HL-60 (cell line): ENCODE measurements around the gene TLR5.

Source experiments
- DNase-seq, 2 experiments: peaks; one replicate each; pipeline ENCODE4 v3.0.0-alpha.2; 2010 to 2020; ENCODE audit warnings: low read depth in 1 of 2, low spot score in 1 of 2
- H3K27ac ChIP-seq: fragments of 250-450 bp; sonication (Bioruptor Pico); replicated peaks from 2 replicates; pipeline ENCODE4 v1.5.1; 2020; ENCODE audit warnings: mild to moderate bottlenecking, moderate library complexity
- H3K27me3 ChIP-seq: fragments of 250-450 bp; sonication (Bioruptor Pico); 2 replicates; pipeline ENCODE4 v1.5.1; 2021; ENCODE audit warnings: mild to moderate bottlenecking, moderate library complexity; ENCODE audit not compliant: insufficient read depth, poor library complexity, severe bottlenecking
- H3K4me3 ChIP-seq: replicated peaks from 2 replicates; pipeline ENCODE4 v1.5.1; 2011; ENCODE audit warnings: mild to moderate bottlenecking, control low read depth, low read length; ENCODE audit not compliant: insufficient read depth
- GABPA ChIP-seq: IDR thresholded peaks from 2 replicates; pipeline ENCODE4 v1.6.1; 2012; ENCODE audit warnings: low read depth
- POLR2AphosphoS5 ChIP-seq: IDR thresholded peaks from 2 replicates; pipeline ENCODE4 v1.6.1; 2012; ENCODE audit warnings: low read depth
- SPI1 ChIP-seq: IDR thresholded peaks from 2 replicates; pipeline ENCODE4 v1.6.1; 2012; ENCODE audit warnings: low read depth, mild to moderate bottlenecking, borderline replicate concordance
- TF ChIP-seq, protein P1 (sequence below): IDR thresholded peaks from 2 replicates; pipeline ENCODE4 v1.6.1; 2012; ENCODE audit warnings: low read depth; ENCODE audit not compliant: insufficient replicate concordance
- TF ChIP-seq, protein P2 (sequence below): IDR thresholded peaks from one replicate; pipeline ENCODE4 v1.5.1; 2011; ENCODE audit warnings: low read length, control low read depth, inconsistent platforms; ENCODE audit not compliant: insufficient read depth

Gene TLR5

DNA sequence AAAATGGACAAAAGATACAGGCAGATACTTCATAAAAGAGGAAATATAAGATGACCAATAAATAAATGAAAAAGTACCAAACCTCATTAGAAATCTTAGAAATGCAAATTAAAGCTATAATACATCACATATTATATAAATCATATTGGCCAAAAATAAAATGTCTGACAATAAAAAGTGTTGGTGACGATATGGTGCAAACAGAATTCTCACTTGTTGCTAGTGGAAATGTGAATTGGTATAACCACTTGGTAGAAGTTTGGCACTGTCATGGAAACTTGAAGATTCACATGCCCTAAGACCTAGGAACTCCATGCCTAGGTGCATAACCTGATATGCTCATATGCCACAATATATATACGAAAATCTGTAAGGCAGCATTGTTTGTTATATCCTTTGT lies 4.4 kb upstream of the TLR5 start:
- Histone ChIP-seq H3K4me3 (no peak overlapping the region), H3K27ac (no peak overlapping the region), H3K27me3 (no peaks in the 10 kb centered on the region)
- TF ChIP-seq GABPA (no peak), SPI1 (no peak), POLR2AphosphoS5 (no peak)
- TF ChIP-seq, protein P1, sequence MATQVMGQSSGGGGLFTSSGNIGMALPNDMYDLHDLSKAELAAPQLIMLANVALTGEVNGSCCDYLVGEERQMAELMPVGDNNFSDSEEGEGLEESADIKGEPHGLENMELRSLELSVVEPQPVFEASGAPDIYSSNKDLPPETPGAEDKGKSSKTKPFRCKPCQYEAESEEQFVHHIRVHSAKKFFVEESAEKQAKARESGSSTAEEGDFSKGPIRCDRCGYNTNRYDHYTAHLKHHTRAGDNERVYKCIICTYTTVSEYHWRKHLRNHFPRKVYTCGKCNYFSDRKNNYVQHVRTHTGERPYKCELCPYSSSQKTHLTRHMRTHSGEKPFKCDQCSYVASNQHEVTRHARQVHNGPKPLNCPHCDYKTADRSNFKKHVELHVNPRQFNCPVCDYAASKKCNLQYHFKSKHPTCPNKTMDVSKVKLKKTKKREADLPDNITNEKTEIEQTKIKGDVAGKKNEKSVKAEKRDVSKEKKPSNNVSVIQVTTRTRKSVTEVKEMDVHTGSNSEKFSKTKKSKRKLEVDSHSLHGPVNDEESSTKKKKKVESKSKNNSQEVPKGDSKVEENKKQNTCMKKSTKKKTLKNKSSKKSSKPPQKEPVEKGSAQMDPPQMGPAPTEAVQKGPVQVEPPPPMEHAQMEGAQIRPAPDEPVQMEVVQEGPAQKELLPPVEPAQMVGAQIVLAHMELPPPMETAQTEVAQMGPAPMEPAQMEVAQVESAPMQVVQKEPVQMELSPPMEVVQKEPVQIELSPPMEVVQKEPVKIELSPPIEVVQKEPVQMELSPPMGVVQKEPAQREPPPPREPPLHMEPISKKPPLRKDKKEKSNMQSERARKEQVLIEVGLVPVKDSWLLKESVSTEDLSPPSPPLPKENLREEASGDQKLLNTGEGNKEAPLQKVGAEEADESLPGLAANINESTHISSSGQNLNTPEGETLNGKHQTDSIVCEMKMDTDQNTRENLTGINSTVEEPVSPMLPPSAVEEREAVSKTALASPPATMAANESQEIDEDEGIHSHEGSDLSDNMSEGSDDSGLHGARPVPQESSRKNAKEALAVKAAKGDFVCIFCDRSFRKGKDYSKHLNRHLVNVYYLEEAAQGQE, result no peak
- TF ChIP-seq, protein P2, sequence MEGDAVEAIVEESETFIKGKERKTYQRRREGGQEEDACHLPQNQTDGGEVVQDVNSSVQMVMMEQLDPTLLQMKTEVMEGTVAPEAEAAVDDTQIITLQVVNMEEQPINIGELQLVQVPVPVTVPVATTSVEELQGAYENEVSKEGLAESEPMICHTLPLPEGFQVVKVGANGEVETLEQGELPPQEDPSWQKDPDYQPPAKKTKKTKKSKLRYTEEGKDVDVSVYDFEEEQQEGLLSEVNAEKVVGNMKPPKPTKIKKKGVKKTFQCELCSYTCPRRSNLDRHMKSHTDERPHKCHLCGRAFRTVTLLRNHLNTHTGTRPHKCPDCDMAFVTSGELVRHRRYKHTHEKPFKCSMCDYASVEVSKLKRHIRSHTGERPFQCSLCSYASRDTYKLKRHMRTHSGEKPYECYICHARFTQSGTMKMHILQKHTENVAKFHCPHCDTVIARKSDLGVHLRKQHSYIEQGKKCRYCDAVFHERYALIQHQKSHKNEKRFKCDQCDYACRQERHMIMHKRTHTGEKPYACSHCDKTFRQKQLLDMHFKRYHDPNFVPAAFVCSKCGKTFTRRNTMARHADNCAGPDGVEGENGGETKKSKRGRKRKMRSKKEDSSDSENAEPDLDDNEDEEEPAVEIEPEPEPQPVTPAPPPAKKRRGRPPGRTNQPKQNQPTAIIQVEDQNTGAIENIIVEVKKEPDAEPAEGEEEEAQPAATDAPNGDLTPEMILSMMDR, result no peak
- DNase-seq, result no peak

DNA sequence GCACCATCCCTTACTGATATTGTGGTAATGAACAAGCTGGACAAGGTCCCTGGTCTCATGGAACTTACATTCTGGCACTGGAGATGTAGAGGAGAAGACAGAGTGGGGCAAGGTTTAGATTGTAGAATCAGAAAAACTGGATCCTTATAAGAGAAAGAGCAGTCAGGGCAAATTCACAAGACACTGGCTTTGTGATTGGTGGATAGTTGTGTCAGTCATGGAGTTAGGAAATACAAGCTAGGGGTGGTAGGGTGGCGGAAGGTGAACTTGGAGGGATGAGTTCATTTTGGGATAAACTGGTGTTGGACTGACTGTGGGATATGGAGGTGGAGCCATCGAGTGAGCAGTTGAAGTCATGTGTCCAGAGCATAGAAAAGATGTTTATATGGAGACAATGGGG lies 3.7 kb upstream of the TLR5 start:
- no peak for DNase-seq
- H3K27me3 ChIP-seq, result no peaks in the 10 kb centered on the region
- H3K27ac ChIP-seq, result no peak overlapping the region
- TF ChIP-seq POLR2AphosphoS5 (no peak), GABPA (no peak), SPI1 (no peak)
- TF ChIP-seq, protein P2, result no peak
- TF ChIP-seq, protein P1, result no peak
- no peak overlapping the region for H3K4me3 ChIP-seq

DNA sequence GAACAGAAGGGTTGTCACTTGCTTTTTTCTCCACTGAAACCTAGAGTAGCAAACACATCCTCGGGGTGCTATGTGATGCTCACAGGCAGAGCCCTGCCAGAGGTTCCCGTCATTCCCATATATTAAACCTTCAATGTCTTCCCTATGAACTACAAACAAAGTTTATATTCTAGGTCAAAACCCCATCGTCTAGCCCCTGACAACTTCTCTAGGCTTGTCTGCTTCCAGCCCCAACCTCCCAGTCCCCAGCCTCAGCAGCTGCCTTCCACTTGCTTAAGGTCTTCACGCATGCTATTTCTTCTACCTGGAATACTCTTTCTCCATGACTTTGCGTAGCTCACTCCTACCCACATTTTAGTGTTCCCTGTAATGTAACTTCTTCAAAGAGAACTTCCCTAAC lies 1.9 kb upstream of the TLR5 start:
- TF ChIP-seq GABPA (no peak), POLR2AphosphoS5 (no peak), SPI1 (no peak)
- TF ChIP-seq, protein P1, result no peak
- TF ChIP-seq, protein P2, result no peak
- no peak overlapping the region for H3K4me3 ChIP-seq
- H3K27me3 ChIP-seq, result no peaks in the 10 kb centered on the region
- no peak overlapping the region for H3K27ac ChIP-seq
- DNase-seq, result no peak
